ENCODE measurements around the gene DDX27. TPM values are rescaled to one million over a fixed set of nuclear protein-coding genes. Genes with fewer than 3 reads are reported as not detected.

Gene DDX27
- total and polyA plus RNA-seq, 9 of the 15 experiments (the other 6 are each of a cell fraction or from before 2014, with no cell fraction given), result 17.9 to 79.3 (median 57.0) TPM

DNA sequence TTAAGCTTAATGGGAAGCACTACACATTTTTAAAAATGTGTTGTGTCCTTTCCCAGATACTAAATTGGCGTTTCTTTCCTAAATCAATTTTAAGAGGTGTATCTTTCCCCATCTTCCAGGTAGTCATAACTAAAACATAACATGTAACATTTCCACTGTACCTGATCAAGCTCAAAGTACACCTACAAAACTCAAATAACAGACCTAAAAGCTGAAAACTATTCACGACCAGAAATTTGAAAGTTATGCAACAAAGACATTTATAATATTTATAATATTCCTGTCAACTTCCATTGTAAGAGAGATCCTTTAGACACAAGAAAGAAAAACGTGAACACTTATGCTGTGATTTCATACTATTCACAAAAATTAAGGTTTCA lies 34.5 kb upstream of the DDX27 start:
- peaks cover 15% of the 10 kb centered on the region; the same call in 2 of the 3 replicates for H3K36me3 ChIP-seq (ENCODE audit: control insufficient read depth, insufficient read depth, low read length)
- H3K4me2 ChIP-seq (ENCODE audit: insufficient read depth, low read length), result peak overlapping the region; percentile 97; the same call in 1 of the 2 replicates
- H2AFZ ChIP-seq (ENCODE audit: low read depth, low read length), result no peak overlapping the region
- peaks cover 27 to 31% of the 10 kb centered on the region in 2 experiments for H3K4me1 ChIP-seq (replicated peaks in 1 of 2; ENCODE audit: control insufficient read depth in 2 of 2, insufficient read depth in 2 of 2, low read length in 2 of 2)
- 0 out of 2 replicates have a peak, but pooled peaks cover 2% of the 10 kb centered on the region for H3K9me3 ChIP-seq (replicated peaks; ENCODE audit: control insufficient read depth, insufficient read depth, low read depth, low read length)
- no peaks in the 10 kb centered on the region for H3K27me3 ChIP-seq (ENCODE audit: control insufficient read depth in 2 of 2, insufficient read depth in 2 of 2, low read length in 2 of 2)
- POLR2A ChIA-PET, result interaction anchor here (0.6 kb wide), 1 partner anchor 8 kb away, joined by 4 read pairs; no protein-coding TSS in a partner anchor
- ATAC-seq (no peak), DNase-seq (ENCODE audit: extremely low read depth in 1 of 4, low spot score in 3 of 4) (no peak), FAIRE-seq (no peak)
- intact Hi-C loops (cut with micrococcal nuclease) (loop anchor here (5.0 kb wide), 3 partner anchors 33 to 262 kb away; partner anchors contain the start of genes ARFGEF2, DDX27 and ZNFX1), in situ Hi-C loops (cut with MboI) (no loop called here)
- peaks cover 19% of the 10 kb centered on the region for H4K20me1 ChIP-seq (replicated peaks; ENCODE audit: control insufficient read depth, insufficient read depth, low read length)
- 17% methylated on average over 3 of the region's 3 CpGs for WGBS (ENCODE audit: insufficient coverage, low coverage, missing lambda C conversion rate)
- H3K4me3 ChIP-seq, result no peak overlapping the region; the same call in 1 of the 2 replicates
- BruUV-seq (replicated peaks), result no TSS peak
- peak overlapping the region; percentile 90; the same call in 1 of the 3 replicates for H3K27ac ChIP-seq (ENCODE audit: extremely low read depth, low read depth, low read length)
- TF ChIP-seq ZNF644 (tag; IDR thresholded peaks at IDR 0.05; ENCODE audit: low read depth) (no peak), EP300 (IDR thresholded peaks at IDR 0.05; ENCODE audit: low read length) (no peak), FOXK2 (conservative IDR thresholded peaks at IDR 0.05 in 1 of 2, IDR thresholded peaks at IDR 0.05 in 1 of 2; ENCODE audit: low read depth in 2 of 2) (no peak), HNRNPL (IDR thresholded peaks at IDR 0.05; ENCODE audit: low read depth, low read length) (no peak), SNRNP70 (optimal IDR thresholded peaks at IDR 0.05; ENCODE audit: low read depth, low read length) (no peak), NUFIP1 (IDR thresholded peaks at IDR 0.05; ENCODE audit: partially characterized antibody) (no peak), CEBPG (CRISPR knock-in tag; IDR thresholded peaks at IDR 0.05) (no peak), CEBPG (tag; conservative IDR thresholded peaks at IDR 0.05 in 1 of 2, IDR thresholded peaks at IDR 0.05 in 1 of 2) (no peak), ZNF146 (CRISPR knock-in tag; IDR thresholded peaks at IDR 0.05; ENCODE audit: unreplicated experiment) (no peak), ZNF239 (CRISPR knock-in tag; IDR thresholded peaks at IDR 0.05) (no peak), ETS2 (tag; IDR thresholded peaks at IDR 0.05; ENCODE audit: borderline replicate concordance, poor library complexity, severe bottlenecking) (no peak), SRSF7 (optimal IDR thresholded peaks at IDR 0.05; ENCODE audit: low read depth, low read length) (no peak), DPF2 (IDR thresholded peaks at IDR 0.05) (no peak), CAMTA2 (CRISPR knock-in tag; conservative IDR thresholded peaks at IDR 0.05) (no peak), TGIF2 (CRISPR knock-in tag; IDR thresholded peaks at IDR 0.05) (no peak), ZBED1 (IDR thresholded peaks at IDR 0.05) (no peak)
- TF ChIP-seq, protein P1, sequence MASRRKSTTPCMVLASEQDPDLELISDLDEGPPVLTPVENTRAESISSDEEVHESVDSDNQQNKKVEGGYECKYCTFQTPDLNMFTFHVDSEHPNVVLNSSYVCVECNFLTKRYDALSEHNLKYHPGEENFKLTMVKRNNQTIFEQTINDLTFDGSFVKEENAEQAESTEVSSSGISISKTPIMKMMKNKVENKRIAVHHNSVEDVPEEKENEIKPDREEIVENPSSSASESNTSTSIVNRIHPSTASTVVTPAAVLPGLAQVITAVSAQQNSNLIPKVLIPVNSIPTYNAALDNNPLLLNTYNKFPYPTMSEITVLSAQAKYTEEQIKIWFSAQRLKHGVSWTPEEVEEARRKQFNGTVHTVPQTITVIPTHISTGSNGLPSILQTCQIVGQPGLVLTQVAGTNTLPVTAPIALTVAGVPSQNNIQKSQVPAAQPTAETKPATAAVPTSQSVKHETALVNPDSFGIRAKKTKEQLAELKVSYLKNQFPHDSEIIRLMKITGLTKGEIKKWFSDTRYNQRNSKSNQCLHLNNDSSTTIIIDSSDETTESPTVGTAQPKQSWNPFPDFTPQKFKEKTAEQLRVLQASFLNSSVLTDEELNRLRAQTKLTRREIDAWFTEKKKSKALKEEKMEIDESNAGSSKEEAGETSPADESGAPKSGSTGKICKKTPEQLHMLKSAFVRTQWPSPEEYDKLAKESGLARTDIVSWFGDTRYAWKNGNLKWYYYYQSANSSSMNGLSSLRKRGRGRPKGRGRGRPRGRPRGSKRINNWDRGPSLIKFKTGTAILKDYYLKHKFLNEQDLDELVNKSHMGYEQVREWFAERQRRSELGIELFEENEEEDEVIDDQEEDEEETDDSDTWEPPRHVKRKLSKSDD (conservative IDR thresholded peaks at IDR 0.05; ENCODE audit: low read length), result no peak
- TF ChIP-seq, protein P2, sequence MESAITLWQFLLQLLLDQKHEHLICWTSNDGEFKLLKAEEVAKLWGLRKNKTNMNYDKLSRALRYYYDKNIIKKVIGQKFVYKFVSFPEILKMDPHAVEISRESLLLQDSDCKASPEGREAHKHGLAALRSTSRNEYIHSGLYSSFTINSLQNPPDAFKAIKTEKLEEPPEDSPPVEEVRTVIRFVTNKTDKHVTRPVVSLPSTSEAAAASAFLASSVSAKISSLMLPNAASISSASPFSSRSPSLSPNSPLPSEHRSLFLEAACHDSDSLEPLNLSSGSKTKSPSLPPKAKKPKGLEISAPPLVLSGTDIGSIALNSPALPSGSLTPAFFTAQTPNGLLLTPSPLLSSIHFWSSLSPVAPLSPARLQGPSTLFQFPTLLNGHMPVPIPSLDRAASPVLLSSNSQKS (CRISPR knock-in tag; IDR thresholded peaks at IDR 0.05), result no peak
- no peaks in the 10 kb centered on the region for H3K9me1 ChIP-seq (ENCODE audit: control insufficient read depth, insufficient read depth, low read length)
- peak overlapping the region in 1 of 2 experiments; percentile 72; a peak in 2 of 4 replicates for H3K9ac ChIP-seq (ENCODE audit: insufficient read depth in 1 of 2, low read depth in 2 of 2, low read length in 2 of 2)
- peaks cover 84% of the 10 kb centered on the region for H3K79me2 ChIP-seq (ENCODE audit: control insufficient read depth, insufficient read depth, low read length)
- CTCF ChIA-PET (ENCODE audit: low intra/inter-chr PET ratio), result no interaction called here
